Measurements from ENCODE around the gene LRP1-AS.

LRP1-AS gene

GRCh38 chr12:57146961-57147944 lies at the start of gene LRP1-AS:
Gene LRP1-AS, minus strand, starts transcription at chr12:57147619.
- no peak for DNase-seq

GRCh38 chr12:57196956-57197355 lies 49.5 kb upstream of the LRP1-AS start:
- no peak for DNase-seq

DNA sequence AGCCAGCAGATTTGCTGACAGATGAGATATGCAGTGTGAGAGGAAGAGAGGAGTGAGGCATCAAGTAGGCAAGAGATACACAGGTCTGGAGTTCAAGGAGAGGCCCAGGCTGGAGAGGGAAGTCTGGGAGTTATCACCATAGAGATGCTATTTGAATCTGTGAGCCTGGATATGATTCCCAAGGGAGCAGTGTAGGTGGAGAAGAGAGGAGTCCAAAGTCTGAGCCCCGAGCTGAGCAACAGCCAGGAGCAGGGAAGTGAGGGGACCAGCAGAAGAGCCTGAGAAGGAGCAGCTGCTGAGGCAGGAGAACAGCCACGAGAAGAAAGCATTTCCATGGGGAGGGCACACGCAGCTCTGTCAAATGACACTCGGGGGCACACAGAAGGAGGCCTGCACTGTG lies 49.0 kb upstream of the LRP1-AS start:
- DNase-seq: no peak

GRCh38 chr12:57195611-57196371 lies 48.4 kb upstream of the LRP1-AS start:
- no peak for DNase-seq

DNA sequence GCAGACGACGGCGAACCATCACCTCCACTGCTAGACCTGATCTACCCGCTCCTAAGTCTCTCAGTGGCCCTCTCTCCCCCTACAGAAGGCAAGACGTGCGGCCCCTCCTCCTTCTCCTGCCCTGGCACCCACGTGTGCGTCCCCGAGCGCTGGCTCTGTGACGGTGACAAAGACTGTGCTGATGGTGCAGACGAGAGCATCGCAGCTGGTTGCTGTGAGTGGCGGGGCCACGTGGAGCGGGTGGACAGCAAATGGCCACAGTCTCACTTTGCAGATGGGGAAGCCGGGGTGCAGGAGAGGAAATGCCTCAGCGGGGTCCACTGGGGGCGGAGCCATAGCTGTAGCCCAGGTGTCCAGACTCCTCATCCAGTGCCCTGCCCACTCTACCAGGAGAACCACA lies 47.8 kb upstream of the LRP1-AS start:
- DNase-seq: no peak

DNA sequence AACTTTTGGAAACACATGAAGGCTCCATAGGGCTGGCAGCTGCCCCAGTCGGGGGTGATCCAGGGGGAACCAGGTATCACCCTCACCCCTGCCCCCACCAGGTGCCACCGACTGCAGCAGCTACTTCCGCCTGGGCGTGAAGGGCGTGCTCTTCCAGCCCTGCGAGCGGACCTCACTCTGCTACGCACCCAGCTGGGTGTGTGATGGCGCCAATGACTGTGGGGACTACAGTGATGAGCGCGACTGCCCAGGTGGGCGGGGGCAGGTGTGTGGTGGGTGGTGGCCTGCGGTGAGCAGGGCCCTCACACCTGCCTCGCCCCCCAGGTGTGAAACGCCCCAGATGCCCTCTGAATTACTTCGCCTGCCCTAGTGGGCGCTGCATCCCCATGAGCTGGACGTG lies 46.8 kb upstream of the LRP1-AS start:
- DNase-seq: no peak

DNA sequence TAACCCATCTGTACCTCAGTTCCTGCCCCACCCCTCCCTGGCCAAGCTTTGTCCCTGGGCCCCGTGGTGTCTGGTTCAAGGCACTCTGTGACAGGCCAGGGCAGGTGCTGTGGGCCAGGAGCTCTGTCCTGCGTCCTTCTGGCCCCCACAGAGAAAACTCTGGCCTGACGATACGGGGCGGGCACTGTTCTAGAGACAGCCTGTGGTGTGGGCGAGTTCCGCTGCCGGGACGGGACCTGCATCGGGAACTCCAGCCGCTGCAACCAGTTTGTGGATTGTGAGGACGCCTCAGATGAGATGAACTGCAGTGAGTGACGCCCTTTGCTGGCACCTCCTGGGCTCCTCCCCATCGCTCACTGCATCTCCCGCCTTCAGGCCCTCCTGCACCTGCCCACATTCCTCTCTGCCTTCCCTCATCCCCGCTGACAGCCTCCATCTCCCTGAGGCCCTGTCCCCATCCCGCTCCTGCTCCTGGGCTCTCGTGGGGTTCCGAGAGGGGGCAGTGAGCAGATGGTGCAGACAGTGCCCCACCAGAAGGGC lies 46.4 kb upstream of the LRP1-AS start:
- no peak for DNase-seq

DNA sequence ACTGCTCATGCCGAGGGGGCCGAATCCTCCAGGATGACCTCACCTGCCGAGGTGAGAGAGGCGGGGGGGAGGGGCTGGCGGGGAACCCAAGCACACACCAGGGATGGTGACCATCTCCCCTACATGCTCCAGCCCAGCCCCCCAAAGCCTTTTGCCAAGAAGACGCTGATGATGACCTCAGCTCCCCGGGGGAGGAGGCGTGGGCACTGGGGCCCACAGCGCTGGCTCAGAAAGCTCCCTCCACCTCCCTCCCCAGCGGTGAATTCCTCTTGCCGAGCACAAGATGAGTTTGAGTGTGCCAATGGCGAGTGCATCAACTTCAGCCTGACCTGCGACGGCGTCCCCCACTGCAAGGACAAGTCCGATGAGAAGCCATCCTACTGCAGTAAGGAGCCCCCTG lies 45.5 kb upstream of the LRP1-AS start:
- no peak for DNase-seq

GRCh38 chr12:57191410-57191809 lies 44.0 kb upstream of the LRP1-AS start:
- no peak for DNase-seq

DNA sequence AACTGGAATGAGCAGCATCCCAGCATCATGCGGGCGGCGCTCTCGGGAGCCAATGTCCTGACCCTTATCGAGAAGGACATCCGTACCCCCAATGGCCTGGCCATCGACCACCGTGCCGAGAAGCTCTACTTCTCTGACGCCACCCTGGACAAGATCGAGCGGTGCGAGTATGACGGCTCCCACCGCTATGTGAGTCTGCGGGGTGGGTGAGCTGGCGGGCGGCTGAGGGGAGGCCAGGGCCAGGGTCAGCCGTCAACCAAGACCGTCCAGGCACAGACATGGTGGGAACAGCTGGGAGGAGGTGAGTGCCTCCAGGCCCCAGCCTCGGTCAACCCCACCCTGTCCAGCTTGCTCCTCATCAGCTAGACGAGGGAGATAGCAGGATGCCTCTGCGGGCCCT lies 43.4 kb upstream of the LRP1-AS start:
- no peak for DNase-seq

GRCh38 chr12:57190037-57190436 lies 42.6 kb upstream of the LRP1-AS start:
- DNase-seq: no peak

DNA sequence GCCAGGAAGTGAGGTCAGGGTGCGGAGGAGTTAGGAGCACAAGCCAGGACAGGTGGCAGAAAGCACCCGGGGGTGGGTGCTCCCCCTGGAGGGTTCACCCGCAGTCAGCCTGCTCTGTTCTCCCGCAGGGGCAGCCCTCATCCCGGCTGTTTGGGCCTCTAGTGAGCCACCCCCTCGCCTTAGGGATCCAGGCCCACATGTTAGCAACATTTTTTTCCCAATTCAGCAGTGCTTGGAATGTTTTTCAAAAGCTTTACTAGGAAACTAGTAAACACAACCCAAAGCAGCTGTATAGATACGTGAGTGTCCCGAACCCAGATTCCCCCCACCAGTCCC lies 40.6 kb upstream of the LRP1-AS start:
- DNase-seq: no peak

DNA sequence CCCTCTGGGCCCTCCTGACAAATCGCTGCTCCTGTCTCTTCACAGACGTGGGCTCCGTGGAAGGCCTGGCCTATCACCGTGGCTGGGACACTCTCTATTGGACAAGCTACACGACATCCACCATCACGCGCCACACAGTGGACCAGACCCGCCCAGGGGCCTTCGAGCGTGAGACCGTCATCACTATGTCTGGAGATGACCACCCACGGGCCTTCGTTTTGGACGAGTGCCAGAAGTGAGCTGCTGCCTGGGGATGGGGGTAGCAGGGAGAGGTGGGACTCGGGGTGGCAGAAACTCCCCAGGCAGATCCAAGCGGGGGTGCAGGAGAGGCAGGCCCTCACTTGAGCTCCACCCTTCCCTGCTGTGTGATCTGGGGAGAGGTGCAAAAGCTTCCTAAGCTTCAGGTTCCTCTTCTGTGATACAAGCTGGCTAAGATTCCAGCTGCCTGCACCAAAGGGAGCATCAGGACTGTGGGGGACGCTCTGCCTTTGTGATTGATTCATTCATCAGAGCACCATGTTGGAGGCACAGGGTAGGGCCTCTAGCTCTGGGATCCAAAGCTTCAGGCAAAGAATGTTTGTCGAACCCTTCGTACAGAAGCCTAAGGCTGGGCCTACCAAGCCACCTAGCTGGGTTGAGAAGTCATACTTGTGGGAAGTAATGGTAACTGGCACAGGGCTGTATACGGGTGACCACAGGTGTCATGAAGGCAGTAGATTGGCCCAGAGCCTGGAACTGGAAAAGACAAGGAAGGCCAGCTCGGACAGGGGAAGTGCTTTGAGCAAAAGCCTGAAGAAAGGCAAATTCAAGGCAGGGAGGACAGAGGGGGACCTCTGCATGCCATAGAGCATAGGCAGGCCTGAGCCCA lies 40.0 kb upstream of the LRP1-AS start:
- DNase-seq: no peak

DNA sequence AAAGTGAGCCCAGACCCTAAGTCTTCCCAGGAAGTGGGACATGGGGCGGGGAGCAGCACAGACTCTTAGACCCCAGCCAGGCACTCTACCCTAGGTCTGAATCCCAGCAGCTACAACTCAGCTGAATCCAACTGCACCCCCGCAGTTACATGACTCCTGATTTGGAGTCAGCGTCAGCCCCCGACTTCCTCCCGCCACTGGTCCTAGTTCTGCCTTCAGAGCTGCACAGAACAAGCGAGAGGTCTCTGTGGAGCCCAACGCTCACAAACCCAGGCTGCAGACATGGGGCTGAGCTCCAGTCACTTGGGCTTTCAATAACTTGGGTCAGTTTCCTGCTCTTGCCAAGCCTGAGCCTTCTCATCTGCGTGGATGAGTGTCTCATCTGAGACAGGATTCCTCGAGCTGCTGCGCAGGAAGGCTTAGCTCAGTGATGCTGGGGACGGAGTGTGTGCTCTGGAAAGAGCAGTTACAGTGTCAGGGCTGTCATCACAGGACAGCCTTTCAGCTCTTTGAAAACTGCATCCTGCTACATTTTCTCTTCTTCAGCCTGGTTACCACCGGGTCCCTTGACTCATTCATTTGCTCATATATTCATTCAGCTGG lies 38.6 kb upstream of the LRP1-AS start:
- no peak for DNase-seq

DNA sequence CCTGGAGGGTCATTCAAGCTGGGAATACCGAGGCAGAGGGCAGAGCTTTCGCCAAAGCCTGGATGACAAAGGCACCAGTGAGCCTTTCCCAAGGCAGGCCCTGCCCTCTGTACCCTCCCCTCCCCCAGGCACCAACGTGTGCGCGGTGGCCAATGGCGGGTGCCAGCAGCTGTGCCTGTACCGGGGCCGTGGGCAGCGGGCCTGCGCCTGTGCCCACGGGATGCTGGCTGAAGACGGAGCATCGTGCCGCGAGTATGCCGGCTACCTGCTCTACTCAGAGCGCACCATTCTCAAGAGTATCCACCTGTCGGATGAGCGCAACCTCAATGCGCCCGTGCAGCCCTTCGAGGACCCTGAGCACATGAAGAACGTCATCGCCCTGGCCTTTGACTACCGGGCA lies 38.0 kb upstream of the LRP1-AS start:
- DNase-seq: no peak

GRCh38 chr12:57183939-57184725 lies 36.7 kb upstream of the LRP1-AS start:
- no peak for DNase-seq

DNA sequence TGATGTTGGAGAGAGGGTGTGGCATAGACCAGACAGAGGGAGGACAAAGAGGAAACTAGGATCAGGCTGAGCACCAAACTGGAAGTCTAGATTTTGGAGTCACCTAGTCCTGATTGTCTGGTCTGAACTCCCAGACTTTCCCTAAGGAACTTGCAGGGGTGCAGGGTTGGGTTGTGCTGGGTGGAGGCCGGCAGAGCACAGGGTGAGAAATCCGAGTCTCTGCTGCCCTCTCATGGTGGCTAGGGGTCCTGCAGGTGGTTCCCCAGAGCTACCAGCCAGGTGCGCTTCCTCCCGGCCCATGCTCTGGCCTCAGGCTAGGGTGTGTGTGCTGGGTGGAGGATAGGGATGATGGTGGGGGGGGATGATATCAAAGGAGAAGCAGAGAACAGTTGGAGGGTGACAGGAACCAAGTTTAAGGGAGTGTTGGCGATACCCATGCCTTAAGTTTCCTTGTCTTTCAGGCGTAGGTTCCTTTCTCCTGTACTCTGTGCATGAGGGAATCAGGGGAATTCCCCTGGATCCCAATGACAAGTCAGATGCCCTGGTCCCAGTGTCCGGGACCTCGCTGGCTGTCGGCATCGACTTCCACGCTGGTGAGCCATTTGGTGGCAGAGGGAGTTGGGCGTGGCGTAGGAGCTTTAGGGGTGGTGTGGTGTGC lies 35.6 kb upstream of the LRP1-AS start:
- peak; percentile 56 for DNase-seq

DNA sequence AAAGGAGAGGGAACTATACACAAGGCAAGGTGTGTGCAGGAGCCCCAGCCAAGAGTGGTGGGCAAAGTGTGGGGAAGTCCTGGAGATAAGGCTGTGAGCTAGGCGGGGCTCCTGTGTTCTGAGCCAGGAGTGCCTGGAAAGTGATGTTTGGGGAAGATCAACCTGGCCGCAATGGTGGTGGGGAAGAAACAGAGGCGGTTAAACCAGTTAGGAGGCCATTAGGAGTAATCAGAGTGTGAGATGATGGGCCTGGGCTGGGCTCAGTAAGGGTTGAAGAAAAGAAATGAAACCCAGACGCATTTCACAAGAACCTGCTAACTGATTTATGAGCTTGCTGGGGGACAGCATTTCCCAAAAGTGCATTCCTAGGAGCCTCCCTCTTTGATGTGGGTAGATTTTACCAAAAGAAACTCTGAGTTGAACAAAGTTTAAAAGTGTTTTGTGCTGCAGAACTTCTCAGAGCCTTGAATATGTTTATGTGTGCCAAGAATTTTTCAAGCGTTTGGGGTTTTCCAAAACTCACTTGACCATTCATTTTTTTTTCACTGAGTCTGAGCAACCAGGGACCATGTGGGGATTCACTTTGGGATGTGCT lies 34.2 kb upstream of the LRP1-AS start:
- DNase-seq: no peak

DNA sequence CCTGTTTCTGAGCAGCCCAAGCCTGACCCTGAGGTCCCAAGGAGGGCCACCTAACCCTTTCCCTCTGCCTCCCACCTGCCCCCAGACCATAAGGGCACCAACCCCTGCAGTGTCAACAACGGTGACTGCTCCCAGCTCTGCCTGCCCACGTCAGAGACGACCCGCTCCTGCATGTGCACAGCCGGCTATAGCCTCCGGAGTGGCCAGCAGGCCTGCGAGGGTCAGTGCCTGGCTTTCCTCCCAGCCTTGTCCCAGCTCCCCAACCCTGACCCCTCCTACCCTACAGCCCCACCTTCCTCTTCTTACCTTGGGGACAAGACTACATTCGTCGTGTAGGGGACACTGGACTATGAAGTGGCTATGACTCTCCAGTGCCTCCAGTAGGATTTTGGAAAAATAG lies 33.7 kb upstream of the LRP1-AS start:
- DNase-seq: no peak

DNA sequence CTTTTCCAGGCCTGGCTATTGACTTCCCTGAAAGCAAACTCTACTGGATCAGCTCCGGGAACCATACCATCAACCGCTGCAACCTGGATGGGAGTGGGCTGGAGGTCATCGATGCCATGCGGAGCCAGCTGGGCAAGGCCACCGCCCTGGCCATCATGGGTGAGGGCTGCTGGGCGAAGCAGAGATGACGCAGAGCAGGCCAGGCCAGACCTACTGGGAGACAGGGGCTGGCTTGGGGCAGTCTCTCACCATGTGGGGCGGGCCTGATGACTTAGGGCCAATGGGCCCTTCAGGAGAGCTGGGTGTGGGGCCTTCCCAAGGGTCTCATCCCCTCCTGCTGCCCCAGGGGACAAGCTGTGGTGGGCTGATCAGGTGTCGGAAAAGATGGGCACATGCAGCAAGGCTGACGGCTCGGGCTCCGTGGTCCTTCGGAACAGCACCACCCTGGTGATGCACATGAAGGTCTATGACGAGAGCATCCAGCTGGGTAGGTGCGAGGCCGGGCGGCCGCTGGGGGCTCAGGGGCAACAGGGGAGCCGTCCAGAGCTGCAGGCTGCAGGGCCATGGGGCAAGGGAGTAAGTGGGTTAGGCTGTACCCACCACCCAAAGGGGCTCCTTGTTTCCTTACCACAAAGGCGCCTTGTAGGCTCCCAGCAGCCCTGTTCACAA lies 33.0 kb upstream of the LRP1-AS start:
- no peak for DNase-seq

All from kidney glomerular epithelial cell (primary cell).